GM19395 (cell line): ENCODE measurements around the gene KRCC1.

Source experiments
- ATAC-seq: cut with Tn5 transposase; IDR thresholded peaks from one replicate; pipeline ENCODE4 v1.9.1; 2021; ENCODE audit warnings: mild to moderate bottlenecking, moderate library complexity; ENCODE audit not compliant: unreplicated experiment

KRCC1 gene

DNA sequence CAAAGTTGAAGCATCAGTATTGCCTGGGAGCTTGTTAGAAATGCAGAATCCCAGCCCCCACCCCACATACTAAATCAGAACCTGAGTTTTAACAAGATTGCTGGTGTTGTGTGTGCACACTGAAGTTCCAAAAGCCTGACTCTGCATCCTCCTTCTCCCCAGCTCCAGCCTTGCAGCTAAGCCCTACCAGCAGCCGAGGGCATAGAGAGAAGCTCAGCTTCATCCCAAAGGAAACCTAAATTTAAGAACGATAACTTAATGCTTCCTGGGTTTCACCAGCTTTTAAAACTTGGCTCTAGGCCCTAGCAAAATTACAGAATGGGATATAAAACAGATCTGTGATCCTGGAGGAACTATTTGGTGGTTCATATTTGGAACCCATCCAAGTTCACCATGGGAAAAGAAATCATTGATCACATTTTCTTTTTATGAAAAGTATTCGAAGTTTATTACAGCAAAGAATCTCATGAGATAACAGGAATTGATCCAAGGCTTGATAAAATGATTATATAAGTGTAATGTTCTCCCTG lies 23.1 kb upstream of the KRCC1 start:
- no peak for ATAC-seq

DNA sequence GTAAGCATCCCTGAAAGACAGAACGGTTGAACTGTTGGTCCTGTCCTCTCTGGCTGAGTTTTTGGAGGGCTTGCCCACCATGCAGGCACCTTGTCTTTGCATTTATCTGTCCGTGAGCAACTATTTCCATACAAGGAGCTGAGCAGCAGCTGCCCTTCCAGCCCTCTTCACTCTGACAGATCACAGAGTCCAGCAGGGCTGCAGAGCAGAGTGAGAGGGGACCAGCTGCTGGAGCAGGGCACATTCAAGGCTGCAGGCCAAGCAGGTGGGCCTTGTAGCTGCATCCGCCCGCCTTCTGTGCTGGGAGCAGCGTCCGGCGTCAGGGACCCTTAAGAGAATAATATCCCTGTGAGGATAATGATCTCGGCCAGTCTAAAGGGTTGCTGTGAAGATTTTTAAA lies 21.5 kb upstream of the KRCC1 start:
- ATAC-seq: no peak

DNA sequence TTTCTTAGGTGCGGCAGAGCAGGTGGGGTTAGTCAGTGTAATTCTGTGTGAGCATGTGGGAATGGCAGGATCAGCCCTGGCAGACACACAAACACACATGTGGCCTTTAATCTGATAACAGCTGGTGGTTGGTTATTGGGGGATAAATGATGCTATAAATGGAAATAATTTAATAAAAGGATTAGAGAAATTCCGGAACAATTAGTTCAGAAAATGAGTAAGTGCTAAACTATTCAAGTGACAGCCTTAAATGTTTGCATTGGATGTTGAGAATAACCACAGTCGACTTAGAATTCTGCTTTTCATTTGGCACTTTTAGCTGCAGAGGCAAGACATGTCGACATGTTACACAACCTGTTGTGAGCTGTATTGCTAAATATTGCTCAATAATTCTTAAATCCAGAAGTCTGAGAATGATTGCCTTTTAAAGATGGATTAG lies 19.3 kb upstream of the KRCC1 start:
- ATAC-seq: no peak

DNA sequence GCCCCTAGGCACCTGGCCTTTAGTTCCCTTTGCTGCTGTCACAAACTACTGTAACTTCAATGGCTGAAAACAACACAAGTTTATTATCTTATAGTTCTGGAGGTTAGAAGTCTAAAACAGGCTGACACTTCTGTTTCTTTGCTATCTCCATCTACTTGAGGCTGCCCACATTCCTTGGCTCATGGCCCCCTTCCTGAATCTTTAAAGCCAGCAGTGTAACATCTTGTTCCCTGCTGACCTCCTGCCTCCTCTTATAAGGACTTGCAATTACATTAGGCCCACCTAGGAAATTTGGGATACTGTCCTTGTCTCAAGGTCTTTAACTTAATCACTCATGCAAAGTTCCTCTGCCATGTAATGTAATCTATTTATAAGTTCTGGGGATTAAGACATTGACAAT lies 18.6 kb upstream of the KRCC1 start:
- ATAC-seq: no peak

DNA sequence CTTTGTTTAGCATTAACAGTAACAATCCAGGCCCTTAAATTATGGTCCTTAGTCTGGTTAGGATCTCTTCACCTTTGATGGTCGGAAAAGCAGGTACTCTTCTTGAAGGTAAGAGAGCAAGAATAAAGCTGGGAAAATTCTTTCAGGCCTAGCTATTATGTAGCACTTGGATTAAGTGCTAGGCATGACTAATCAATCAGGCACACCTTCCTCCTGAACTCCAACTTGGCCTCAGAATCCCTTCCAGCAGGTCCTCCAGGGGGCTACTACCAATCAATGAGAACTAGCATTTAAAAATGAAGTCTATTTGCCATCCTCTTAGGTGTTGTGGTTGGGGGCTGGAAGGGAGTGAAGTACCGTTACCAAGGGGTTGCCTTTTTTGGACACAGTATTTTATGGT lies 15.8 kb upstream of the KRCC1 start:
- ATAC-seq: no peak

DNA sequence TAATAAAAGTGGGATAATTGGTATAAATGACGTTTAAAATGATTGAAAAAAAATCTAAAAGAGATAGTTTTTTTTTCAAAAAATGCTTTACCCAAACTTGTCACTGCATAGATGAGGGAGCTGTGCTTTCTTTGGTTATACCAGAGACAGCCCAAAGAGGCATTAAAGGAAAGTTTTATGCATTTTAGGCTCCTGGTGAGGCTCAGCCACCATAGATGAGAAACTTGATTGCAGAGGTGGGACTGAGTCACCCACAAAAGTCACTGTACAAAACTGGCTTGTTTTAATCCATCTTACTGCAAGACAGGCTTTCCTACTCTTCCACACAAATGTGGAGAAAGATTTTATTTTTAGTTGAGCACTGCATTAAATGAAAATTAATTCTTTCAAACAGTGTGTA lies 14.5 kb upstream of the KRCC1 start:
- ATAC-seq: no peak

DNA sequence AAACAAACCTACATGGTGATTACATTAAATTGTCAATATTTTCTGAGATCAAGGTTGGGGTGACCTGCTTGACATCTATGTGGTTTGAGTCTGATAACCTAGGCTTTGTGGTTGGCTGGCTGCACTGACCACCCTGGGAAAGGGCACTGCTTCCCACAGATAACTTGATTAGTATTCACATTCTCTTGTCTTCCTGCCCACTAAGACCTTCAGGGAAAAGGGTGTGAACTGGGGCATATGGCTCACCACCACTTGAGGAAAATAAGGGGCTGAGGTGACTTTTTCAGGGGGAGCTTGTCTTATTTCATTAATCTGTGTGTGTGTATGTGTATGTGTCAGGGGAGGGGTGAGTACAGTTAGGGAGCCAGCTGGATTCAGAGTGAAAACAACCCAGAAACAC lies 13.5 kb upstream of the KRCC1 start:
- ATAC-seq: no peak

DNA sequence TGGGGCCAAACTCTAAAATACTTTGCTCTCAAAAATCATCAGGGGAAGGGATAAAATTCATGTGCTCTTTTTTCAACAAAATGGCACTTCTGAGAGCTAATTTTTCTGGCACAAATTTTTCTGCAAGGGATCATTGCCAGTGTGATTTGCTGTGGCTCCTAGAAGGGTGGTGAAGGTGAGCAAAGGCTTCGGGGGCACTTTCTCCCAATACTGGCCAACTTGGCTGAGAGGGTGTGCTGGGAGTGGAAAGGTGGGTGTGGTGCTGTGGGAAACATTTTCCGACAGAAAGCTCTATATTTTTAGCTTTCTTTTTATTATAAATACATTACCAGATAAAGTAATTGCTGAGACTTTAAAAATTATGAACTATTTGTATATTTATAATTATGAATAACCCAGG lies 12.5 kb upstream of the KRCC1 start:
- no peak for ATAC-seq

DNA sequence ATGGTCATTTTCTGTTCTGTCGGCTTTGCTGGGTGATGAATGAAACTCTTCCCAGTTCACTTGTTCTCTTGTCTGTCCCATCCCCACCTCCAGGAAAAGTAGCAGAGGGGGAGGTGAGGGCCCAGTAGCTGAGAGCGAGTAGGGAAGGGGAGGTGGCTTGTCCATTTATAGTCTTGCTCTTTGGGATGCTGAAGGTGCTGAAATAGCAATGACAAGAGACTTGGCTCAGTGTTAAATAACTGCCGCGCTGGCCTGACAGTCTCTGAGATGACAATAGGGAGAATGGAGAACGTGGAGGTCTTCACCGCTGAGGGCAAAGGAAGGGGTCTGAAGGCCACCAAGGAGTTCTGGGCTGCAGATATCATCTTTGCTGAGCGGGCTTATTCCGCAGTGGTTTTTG lies 12.0 kb upstream of the KRCC1 start, which contains the start of gene SMYD1:
Gene SMYD1 (plus strand): TSS at position 228 of the 400 bp plus-strand sequence. CDS start 40 bp downstream, at position 268.
- no peak for ATAC-seq

DNA sequence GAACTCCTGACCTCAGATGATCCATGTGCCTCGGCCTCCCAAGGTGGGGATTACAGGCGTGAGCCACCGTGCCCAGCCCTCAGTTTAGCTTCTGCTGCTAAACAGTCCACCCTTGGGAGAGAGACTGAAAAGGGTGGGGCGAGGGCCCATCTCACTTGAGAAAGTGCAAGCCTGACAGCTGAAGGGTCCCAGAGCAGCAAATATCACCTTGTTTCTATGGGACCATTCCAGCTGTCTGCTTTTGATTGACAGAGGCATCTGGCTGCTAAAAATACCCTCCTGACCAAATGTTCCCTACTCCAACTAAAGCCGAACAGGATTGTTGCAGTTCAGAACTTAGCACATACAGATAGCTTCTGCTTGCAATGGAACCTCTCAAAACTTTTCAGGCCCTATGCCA lies 11.6 kb upstream of the KRCC1 start:
- ATAC-seq: no peak

DNA sequence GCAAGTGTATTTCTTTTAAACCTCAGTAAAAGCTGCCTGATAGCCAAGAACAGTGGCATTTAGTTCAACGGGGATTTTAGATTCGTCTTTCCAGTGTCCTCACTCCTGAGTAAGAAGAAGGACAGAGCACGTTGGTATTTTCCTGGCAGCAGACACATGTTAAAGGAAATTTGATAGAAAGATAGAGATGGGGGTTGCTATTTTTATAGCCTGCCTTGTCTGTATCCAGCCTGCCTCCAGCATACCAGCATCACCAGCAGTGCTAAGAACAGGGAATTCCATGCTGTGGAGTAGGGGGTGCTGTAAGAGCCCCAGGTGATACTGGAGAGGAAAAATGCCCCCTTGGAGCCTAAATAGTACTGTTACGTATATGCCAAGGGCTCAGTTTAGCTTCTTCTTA lies 11.0 kb upstream of the KRCC1 start:
- ATAC-seq: no peak

DNA sequence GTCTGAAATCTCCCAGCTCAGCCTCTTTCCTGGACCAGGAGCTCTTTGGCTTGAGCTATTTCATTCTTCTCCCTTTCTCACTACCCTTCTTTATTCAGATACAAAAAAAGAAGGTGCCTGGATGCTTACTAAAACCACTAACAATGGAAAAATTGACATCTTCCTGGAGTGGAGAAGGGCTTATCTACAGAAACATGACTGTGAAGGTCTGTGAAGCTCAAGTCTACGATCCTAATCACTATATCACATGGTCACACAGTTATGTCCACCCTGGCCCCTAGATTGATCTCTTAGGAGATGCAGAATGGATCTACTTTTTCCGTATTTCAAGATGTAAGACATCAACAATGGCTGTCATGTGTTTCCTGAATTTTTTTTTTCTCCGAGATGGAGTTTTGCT lies 5.7 kb upstream of the KRCC1 start:
- no peak for ATAC-seq

DNA sequence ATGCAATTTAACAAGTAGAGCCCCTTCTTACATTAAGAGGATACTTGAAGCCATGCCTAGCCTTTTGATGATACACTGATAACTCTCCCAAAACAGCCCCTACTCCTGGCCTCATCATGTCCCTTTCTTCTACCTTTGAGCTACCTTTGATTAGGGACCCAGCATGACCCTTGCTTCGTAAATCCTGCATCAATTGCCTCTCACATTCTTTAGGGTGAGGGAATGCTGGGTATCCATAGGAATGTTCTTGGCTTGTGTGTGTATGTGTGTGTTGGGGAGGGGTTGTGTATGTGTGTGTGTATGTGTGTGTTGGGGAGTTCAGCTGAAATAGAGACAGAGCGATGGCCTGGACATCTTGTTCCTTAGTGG lies 5.3 kb upstream of the KRCC1 start:
- ATAC-seq: no peak

DNA sequence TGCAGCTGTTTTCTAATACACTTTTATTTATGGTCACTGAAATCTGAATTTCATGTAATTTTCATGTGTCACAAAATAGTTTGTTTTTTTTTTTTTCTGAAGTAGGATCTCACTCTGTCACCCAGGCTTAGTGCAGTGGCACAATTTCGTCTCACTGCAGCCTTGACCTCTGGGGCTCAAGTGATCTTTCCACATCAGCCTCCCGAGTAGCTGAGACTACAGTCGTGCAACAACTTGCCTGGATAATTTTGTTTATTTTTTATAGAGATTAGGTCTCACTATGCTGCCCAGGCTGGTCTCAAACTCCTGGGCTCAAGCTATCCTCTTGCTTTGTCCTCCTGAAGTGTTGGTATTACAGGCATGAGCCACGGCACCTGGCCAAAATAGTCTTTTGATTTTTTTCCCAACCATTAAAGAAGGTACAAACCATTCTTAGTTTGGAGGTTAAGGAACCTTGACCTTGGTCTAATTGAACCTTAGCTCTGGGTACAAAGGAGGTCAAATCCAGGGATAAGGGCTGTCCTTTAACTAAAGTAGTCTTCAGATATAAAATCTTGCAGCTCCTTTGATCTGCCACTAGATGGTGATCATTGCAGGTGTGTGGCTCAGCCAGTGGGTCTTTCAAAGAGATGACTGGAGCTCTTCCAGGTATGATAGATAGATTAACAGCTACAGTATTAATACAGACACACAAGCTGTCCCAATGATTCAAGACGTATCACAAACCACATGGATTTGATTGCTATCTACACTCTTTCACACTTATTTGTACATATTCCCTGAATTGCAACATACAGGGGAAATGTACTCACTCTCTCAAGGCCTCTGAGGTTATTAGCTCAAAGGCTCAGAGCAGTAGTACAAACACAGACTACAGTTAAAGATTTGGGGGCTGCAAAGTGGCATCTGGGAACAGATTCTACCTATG lies 4.7 kb upstream of the KRCC1 start:
- peak; percentile 40 for ATAC-seq

DNA sequence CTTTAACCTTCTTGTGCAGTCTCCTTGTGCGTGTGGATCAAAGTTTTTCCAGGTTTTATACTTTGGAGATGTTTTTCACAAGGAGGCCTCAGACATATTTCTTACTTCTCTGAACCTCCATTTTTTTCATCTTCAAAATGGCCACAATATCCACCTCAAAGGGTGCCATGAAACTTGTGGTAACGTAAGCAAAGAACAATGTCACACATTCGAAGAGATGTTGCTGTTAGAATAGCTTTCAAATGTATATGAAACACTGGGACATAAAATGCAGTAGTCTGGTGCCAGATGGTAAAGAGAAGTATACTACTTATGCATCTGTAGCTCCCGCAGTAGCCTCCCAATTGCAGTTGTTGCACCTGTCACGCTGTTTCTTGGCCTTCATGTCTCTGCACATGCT lies 2.6 kb upstream of the KRCC1 start:
- ATAC-seq: no peak

DNA sequence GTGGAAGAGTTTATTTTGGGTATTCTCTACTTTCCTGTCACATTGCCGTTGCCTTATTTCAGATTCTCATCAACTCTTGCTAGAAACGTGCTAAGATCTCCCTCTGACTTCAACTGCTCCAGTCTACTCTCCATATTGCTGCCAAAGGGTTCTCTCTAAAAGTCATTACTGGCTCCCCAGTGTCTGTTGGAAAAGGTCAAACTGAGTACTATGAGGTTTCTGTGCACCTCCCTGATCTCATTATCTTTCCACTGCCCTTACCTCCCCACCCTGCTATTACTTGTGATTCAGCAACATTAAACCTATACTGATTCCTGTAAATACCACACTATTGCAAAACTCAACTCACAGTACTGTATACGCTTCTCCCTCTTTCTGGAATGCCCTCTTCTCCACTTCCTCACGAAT lies 1.9 kb upstream of the KRCC1 start:
- ATAC-seq: no peak

DNA sequence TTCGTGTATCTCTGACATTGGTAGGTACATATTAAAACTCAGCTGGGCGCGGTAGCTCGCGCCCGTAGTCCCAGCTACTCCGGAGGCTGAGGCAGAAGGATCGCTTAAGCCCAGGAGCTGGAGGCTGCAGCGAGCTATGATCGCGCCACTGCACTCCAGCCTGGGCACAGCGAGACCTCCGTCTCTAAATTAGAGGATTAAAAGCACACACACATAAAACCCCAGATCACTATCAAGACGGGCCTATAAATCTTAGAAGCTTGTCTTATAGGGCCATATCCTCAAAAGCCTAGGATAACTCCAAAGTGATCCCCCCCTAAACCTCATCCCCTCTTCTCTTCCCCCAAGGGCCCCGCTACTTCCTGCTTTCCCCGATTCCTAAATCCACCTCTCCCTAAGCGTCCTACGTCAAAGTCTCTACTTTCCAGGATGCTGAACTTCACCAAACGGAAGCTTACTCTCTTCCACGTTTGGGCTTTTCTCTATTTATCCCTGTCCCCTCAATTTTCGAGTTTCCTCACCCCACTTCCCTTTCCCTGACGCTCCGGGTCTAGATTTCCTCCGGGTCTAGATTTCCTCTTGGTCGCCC lies 707 bp downstream of the KRCC1 start:
- peak; percentile 1 for ATAC-seq

DNA sequence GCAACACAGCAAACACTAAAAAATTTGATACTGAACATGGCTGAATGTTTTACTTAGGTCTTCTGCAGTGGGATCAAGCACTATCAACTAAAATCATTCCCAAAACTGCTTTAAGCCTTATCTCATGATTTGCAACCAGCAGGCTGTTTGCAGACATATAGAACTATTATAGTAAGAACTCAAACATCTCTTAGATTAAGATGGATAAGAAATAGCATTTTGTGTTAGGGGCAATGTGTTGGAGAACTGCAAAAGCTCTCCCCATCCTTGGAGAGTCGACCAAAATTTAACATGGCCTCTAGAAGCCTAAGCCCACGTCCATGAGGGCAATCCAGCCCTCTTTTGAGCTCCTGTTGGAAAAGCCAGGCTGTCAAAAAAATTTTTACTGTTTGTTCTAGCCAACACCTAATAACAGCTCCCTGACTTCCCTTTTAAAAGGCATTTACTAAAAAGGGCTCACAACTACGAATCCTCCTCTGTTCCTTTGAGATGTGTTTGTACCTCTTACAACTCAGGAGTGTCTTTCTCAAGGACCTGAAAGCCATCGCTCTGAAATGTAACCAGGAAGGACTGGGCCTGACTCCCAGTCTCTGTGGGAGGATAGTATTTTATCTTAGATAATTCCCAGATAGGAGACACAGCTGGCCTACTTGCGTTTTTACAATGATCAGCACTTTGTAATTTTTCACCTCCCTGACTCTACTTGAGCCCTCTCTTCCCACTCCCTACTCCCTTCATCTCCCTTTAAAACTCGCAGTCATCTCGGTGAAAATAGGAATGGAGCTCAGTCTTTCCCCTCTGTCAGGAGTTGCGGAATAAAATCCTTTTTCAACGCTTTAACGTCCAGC lies 1.4 kb downstream of the KRCC1 start:
- no peak for ATAC-seq

DNA sequence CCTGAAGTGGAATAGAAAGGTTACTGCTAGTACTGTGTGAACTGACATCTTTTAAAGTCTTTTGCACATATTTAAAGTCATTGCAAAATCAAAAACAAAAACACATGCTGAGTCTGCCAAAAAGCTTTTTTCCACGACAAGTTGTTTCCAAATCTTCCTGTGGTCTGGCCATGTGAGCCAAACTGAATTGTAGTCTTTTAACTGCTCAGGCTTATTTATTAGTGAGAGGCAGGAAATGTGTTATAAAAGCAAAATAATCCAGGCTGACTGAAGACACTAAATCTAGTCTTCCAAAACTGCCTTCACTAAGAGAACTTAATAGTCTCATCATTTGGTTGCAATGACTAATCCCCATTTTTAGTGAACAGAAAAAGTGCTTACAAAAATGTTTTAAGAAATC lies 2.3 kb downstream of the KRCC1 start:
- no peak for ATAC-seq

DNA sequence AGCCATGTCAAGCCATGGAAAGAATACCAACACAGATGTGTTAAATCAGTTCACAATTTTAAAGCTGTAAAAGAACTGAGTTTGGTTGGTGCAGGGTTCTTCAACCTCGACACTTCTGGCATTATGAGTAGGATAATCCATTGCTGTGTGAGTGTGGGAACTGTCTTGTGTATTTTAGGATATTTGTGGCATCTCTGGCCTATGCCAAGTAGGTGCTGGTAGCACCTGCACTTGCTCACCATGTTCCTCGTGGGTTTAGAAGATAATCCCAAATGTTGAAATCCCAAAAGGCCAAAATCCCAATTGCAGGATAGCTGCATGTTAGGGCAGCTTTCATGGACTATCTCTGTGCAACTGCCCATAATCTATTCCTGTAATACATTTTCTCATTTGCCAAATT lies 3.8 kb downstream of the KRCC1 start:
- no peak for ATAC-seq

DNA sequence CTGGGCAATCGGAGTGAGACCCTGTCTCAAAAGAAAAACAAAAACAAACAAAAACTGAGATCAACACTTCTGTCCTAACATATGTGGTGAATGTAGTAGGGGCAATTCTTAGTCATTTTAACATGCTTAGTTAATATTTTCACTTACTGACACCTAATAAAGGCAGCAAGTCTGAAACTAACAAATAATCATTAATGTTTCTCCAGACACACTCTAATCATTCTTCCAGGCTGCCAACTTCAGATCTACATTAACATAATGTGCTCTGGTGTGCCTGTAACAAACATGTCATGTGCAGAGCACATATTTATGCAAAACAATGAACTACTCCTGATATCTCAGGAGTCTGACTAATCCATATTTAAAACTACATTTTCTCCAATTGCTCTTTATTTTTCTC lies 6.0 kb downstream of the KRCC1 start:
- no peak for ATAC-seq
